Keratinocyte (primary cell): ENCODE results near the gene FHIT. TPM values are rescaled to one million over a fixed set of nuclear protein-coding genes. Genes with fewer than 3 reads are reported as not detected.

Experiments used
- DNase-seq: peaks from one replicate; pipeline ENCODE4 v3.0.0-alpha.2; 2011; ENCODE audit warnings: low read depth, missing footprints, low spot score
- FAIRE-seq: peaks from 2 replicates; lab custom pipeline; 2011; peaks lifted over from hg19 to GRCh38; lab: Jason Lieb, UNC
- H2AFZ ChIP-seq: 2 replicates; pipeline ENCODE4 v1.6.0; 2012; ENCODE audit warnings: low read length, control low read depth, inconsistent platforms; ENCODE audit not compliant: control insufficient read depth
- H3K27ac ChIP-seq: 2 replicates; pipeline ENCODE4 v1.5.1; 2011; ENCODE audit warnings: low read length; ENCODE audit not compliant: control insufficient read depth, insufficient read depth
- H3K27me3 ChIP-seq: 3 replicates; pipeline ENCODE4 v1.6.0; 2011; ENCODE audit warnings: low read length; ENCODE audit not compliant: control insufficient read depth, insufficient read depth; ENCODE audit errors: extremely low read depth
- H3K36me3 ChIP-seq, 2 experiments: 2 replicates in 1 of 2; 3 replicates in 1 of 2; pipeline ENCODE4 v1.5.1; 2011; ENCODE audit warnings: low read length in 2 of 2, mild to moderate bottlenecking in 1 of 2; ENCODE audit not compliant: control insufficient read depth in 2 of 2, insufficient read depth in 2 of 2; ENCODE audit errors: extremely low read depth in 1 of 2
- H3K4me1 ChIP-seq: 3 replicates; pipeline ENCODE4 v1.5.1; 2011; ENCODE audit warnings: low read length; ENCODE audit not compliant: control insufficient read depth, insufficient read depth; ENCODE audit errors: extremely low read depth
- H3K4me2 ChIP-seq: 3 replicates; pipeline ENCODE4 v1.6.0; 2011; ENCODE audit warnings: low read depth, low read length; ENCODE audit not compliant: control insufficient read depth, insufficient read depth; ENCODE audit errors: extremely low read depth
- H3K4me3 ChIP-seq, 3 experiments: fragments of 200-600 bp in 1 of 3; sonication (generic) in 1 of 3; 2 replicates in 2 of 3; 3 replicates in 1 of 3; pipeline ENCODE4 v1.5.1; 2011 to 2016; ENCODE audit warnings: low read length in 3 of 3, mild to moderate bottlenecking in 3 of 3, control low read depth in 2 of 3, inconsistent platforms in 1 of 3, low read depth in 1 of 3, mixed read lengths in 1 of 3, mixed run types in 1 of 3, moderate library complexity in 1 of 3; ENCODE audit not compliant: control insufficient read depth in 2 of 3, insufficient read depth in 2 of 3; ENCODE audit errors: extremely low read depth in 1 of 3
- H3K79me2 ChIP-seq: 2 replicates; pipeline ENCODE4 v1.6.0; 2012; ENCODE audit warnings: low read length; ENCODE audit not compliant: control insufficient read depth, insufficient read depth
- H3K9ac ChIP-seq: 3 replicates; pipeline ENCODE4 v1.6.0; 2011; ENCODE audit warnings: low read length; ENCODE audit not compliant: control insufficient read depth, insufficient read depth; ENCODE audit errors: extremely low read depth
- H3K9me1 ChIP-seq: 3 replicates; pipeline ENCODE4 v1.6.0; 2011; ENCODE audit warnings: low read length; ENCODE audit not compliant: control insufficient read depth, insufficient read depth; ENCODE audit errors: extremely low read depth
- H3K9me3 ChIP-seq: 2 replicates; pipeline ENCODE4 v1.5.1; 2012; ENCODE audit warnings: low read depth, low read length; ENCODE audit not compliant: control insufficient read depth
- H4K20me1 ChIP-seq: 3 replicates; pipeline ENCODE4 v1.6.0; 2011; ENCODE audit warnings: low read length; ENCODE audit not compliant: control insufficient read depth, insufficient read depth; ENCODE audit errors: extremely low read depth
- CTCF ChIP-seq, 3 experiments: IDR thresholded peaks in 1 of 3; conservative IDR thresholded peaks in 1 of 3; optimal IDR thresholded peaks in 1 of 3; 2 replicates in 2 of 3; 3 replicates in 1 of 3; pipeline versions ENCODE3 to v1.5.1; 2011; ENCODE audit warnings: low read length in 3 of 3, mild to moderate bottlenecking in 3 of 3, moderate library complexity in 2 of 3, control low read depth in 1 of 3, inconsistent platforms in 1 of 3; ENCODE audit not compliant: insufficient read depth in 2 of 3; ENCODE audit errors: extremely low read depth in 1 of 3
- EZH2 ChIP-seq: IDR thresholded peaks from one replicate; pipeline ENCODE4 v1.6.1; 2012; ENCODE audit warnings: inconsistent platforms, mild to moderate bottlenecking, low read length, moderate library complexity
- dilution Hi-C: fragments of 300-500 bp; cut with MboI; formaldehyde crosslinking; loops from one replicate; pipeline ENCODE4 v1.7.0; 2020; ENCODE audit warnings: low sequenced_read_pairs; ENCODE audit not compliant: extremely low pct_ligation_motif_present
- polyA plus RNA-seq, 5 experiments: library from polyadenylated mRNA; depleted of rRNA in 3 of 5; stranded (reverse) in 3 of 5; stranded (forward) in 1 of 5; unstranded in 1 of 5; fragments of >200 nt; gene quantifications; 1 replicate in 1 of 5; 2 replicates in 3 of 5; 3 replicates in 1 of 5; pipeline versions ENCODE4 v1.2.1 to v1.2.3, GENCODE V29; 2011 to 2012; ENCODE audit warnings: missing spikeins in 2 of 5, low read depth in 1 of 5, low replicate concordance in 1 of 5

Gene FHIT
- polyA plus RNA-seq, 1 donor (not counting 4 experiments of a cell fraction or from before 2014, with no cell fraction given), result 2.2 TPM

GRCh38 chr3:59811160-59811559 lies 1440.1 kb downstream of the FHIT start:
- Histone ChIP-seq H3K9ac (no peak overlapping the region), H3K9me1 (no peaks in the 10 kb centered on the region), H3K27ac (no peak overlapping the region), H3K9me3 (no peaks in the 10 kb centered on the region), H3K4me3 (no peak overlapping the region), H2AFZ (no peak overlapping the region), H3K36me3 (no peaks in the 10 kb centered on the region), H3K4me1 (peaks cover 2% of the 10 kb centered on the region), H3K4me2 (no peak overlapping the region), H3K27me3 (no peaks in the 10 kb centered on the region), H3K79me2 (no peaks in the 10 kb centered on the region), H4K20me1 (no peaks in the 10 kb centered on the region)
- dilution Hi-C loops, result loop anchor here (5.0 kb wide), 1 partner anchor 41 kb away; no protein-coding TSS in a partner anchor
- no peak for TF ChIP-seq CTCF (optimal IDR thresholded peaks at IDR 0.05 in 1 of 3, IDR thresholded peaks at IDR 0.05 in 1 of 3, conservative IDR thresholded peaks at IDR 0.05 in 1 of 3; ENCODE audit: extremely low read depth in 1 of 3, insufficient read depth in 2 of 3, low read length in 3 of 3)
- no peak for TF ChIP-seq EZH2
- DNase-seq (no peak), FAIRE-seq (no peak)

- Histone ChIP-seq H3K9me3 (no peaks in the 10 kb centered on the region), H3K4me3 (no peak overlapping the region), H3K27me3 (no peaks in the 10 kb centered on the region), H3K9ac (no peak overlapping the region), H3K4me1 (no peaks in the 10 kb centered on the region), H2AFZ (no peak overlapping the region), H3K79me2 (no peaks in the 10 kb centered on the region), H3K9me1 (no peaks in the 10 kb centered on the region), H3K4me2 (no peak overlapping the region), H3K27ac (no peak overlapping the region), H3K36me3 (no peaks in the 10 kb centered on the region), H4K20me1 (no peaks in the 10 kb centered on the region)
- FAIRE-seq (no peak), DNase-seq (no peak)
- dilution Hi-C loops, result loop anchor here (5.0 kb wide), 1 partner anchor 42 kb away; no protein-coding TSS in a partner anchor
- no peak for TF ChIP-seq EZH2
- no peak for TF ChIP-seq CTCF (optimal IDR thresholded peaks at IDR 0.05 in 1 of 3, IDR thresholded peaks at IDR 0.05 in 1 of 3, conservative IDR thresholded peaks at IDR 0.05 in 1 of 3; ENCODE audit: extremely low read depth in 1 of 3, insufficient read depth in 2 of 3, low read length in 3 of 3)
Observed at GRCh38 chr3:59810606-59811005, 1440.6 kb downstream of the FHIT start.
